GM12891 (cell line): ENCODE data around the gene CCDC54.

Source experiments
- PAX5 ChIP-seq: IDR thresholded peaks from 2 replicates; pipeline ENCODE4 v1.6.1; 2011; ENCODE audit warnings: low read length, moderate library complexity, mild to moderate bottlenecking; ENCODE audit not compliant: insufficient read depth, severe bottlenecking
- POLR2A ChIP-seq: IDR thresholded peaks from 2 replicates; pipeline ENCODE4 v1.6.1; 2011; ENCODE audit warnings: low read depth, low read length, control low read depth
- POLR2AphosphoS5 ChIP-seq: IDR thresholded peaks from 2 replicates; pipeline ENCODE4 v1.6.1; 2011; ENCODE audit warnings: low read depth, low read length, control low read depth
- POU2F2 ChIP-seq: IDR thresholded peaks from 2 replicates; pipeline ENCODE4 v1.6.1; 2011; ENCODE audit warnings: low read depth, mild to moderate bottlenecking, control low read depth, low read length, moderate library complexity
- TAF1 ChIP-seq: IDR thresholded peaks from 2 replicates; pipeline ENCODE4 v1.6.1; 2011; ENCODE audit warnings: low read depth, low read length, control low read depth

DNA sequence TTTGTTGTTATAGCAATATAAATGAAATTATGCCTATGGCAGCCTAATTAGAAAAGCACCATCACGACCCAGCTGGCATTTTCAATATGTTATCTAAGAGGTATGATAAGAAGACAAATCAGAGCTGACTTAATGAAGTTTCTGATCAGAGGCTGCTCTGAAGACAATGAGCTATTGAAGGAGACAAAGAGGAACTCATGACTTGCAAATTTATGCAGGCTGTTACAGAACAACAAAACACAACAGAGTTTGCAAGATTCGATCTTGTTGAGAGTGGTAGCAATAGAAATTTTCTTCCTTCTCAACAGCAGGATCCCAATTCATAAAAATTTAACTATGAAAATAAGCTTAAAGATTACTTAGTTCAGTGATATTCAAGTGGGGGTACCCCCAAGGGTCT, 7.7 kb downstream of the CCDC54 start:
- TF ChIP-seq POLR2A = no peak
- no peak for TF ChIP-seq POLR2AphosphoS5
- no peak for TF ChIP-seq TAF1
- no peak for TF ChIP-seq PAX5
- TF ChIP-seq POU2F2 = no peak
